Fibroblast of lung (primary cell): ENCODE data around the gene SPINK6. TPM values are rescaled to one million over a fixed set of nuclear protein-coding genes. Genes with fewer than 3 reads are reported as not detected.

Source experiments
- DNase-seq, 2 donors: peaks; one replicate each; pipeline versions ENCODE4 v3.0.0 to v3.0.0-alpha.2; 2010; ENCODE audit warnings: low read depth in 2 of 2
- H2AFZ ChIP-seq: 2 replicates; pipeline ENCODE4 v1.5.1; 2012; ENCODE audit warnings: low read length, control low read depth, inconsistent platforms
- H3K27ac ChIP-seq: 2 replicates; pipeline ENCODE4 v1.5.1; 2011; ENCODE audit warnings: low read length, control low read depth; ENCODE audit not compliant: insufficient read depth
- H3K27me3 ChIP-seq: 2 replicates; pipeline ENCODE4 v1.5.1; 2011; ENCODE audit warnings: mild to moderate bottlenecking, low read length; ENCODE audit not compliant: control insufficient read depth, insufficient read depth
- H3K36me3 ChIP-seq: 2 replicates; pipeline ENCODE4 v1.5.1; 2011; ENCODE audit warnings: low read length; ENCODE audit not compliant: control insufficient read depth, insufficient read depth
- H3K4me1 ChIP-seq: 2 replicates; pipeline ENCODE4 v1.5.1; 2011; ENCODE audit warnings: low read length; ENCODE audit not compliant: control insufficient read depth, insufficient read depth; ENCODE audit errors: extremely low read depth
- H3K4me2 ChIP-seq: 2 replicates; pipeline ENCODE4 v1.5.1; 2011; ENCODE audit warnings: low read length, control low read depth; ENCODE audit not compliant: insufficient read depth; ENCODE audit errors: extremely low read depth
- H3K4me3 ChIP-seq, 4 experiments: fragments of 200-600 bp in 1 of 4; sonication (generic) in 1 of 4; replicated peaks in 1 of 4; 2 replicates each; pipeline ENCODE4 v1.5.1; 2011 to 2016; ENCODE audit warnings: low read length in 4 of 4, low read depth in 3 of 4, mild to moderate bottlenecking in 3 of 4, control low read depth in 2 of 4, inconsistent platforms in 1 of 4, mixed read lengths in 1 of 4; ENCODE audit not compliant: insufficient read depth in 1 of 4; ENCODE audit errors: control extremely low read depth in 1 of 4
- H3K79me2 ChIP-seq: 2 replicates; pipeline ENCODE4 v1.5.1; 2012; ENCODE audit warnings: mild to moderate bottlenecking, low read length, inconsistent platforms; ENCODE audit not compliant: control insufficient read depth, insufficient read depth
- H3K9ac ChIP-seq: 2 replicates; pipeline ENCODE4 v1.5.1; 2011; ENCODE audit warnings: mild to moderate bottlenecking, low read length, control low read depth; ENCODE audit not compliant: insufficient read depth
- H3K9me3 ChIP-seq: 2 replicates; pipeline ENCODE4 v1.5.1; 2012; ENCODE audit warnings: low read depth, low read length; ENCODE audit not compliant: control insufficient read depth, insufficient read depth
- H4K20me1 ChIP-seq: 2 replicates; pipeline ENCODE4 v1.5.1; 2011; ENCODE audit warnings: low read length; ENCODE audit not compliant: control insufficient read depth, insufficient read depth; ENCODE audit errors: extremely low read depth
- EZH2 ChIP-seq: IDR thresholded peaks from 2 replicates; pipeline ENCODE4 v1.5.1; 2012; ENCODE audit warnings: low read length, control low read depth, mild to moderate bottlenecking; ENCODE audit errors: missing control alignments
- polyA minus RNA-seq: library from RNA; depleted of rRNA, polyadenylated mRNA; stranded (reverse); fragments of >200 nt; gene quantifications from 2 replicates; pipeline ENCODE4 v1.2.3, GENCODE V29; 2011; ENCODE audit warnings: low replicate concordance
- polyA plus RNA-seq, 2 donors: library from polyadenylated mRNA; depleted of rRNA in 1 of 2; stranded (reverse) in 1 of 2; unstranded in 1 of 2; fragments of >200 nt; gene quantifications; 2 replicates each; pipeline ENCODE4 v1.2.1, GENCODE V29; 2011 to 2012; ENCODE audit warnings: missing spikeins in 1 of 2
- total RNA-seq: library from RNA; depleted of rRNA; stranded (reverse); fragments of >200 nt; gene quantifications from 2 replicates; pipeline ENCODE4 v1.2.1, GENCODE V29; 2014
- TF ChIP-seq, protein P1 (sequence below), 2 donors: IDR thresholded peaks in 1 of 2; conservative IDR thresholded peaks in 1 of 2; 1 replicate in 1 of 2; 2 replicates in 1 of 2; pipeline ENCODE4 v1.5.1; 2011 to 2012; ENCODE audit warnings: low read length in 2 of 2, control low read depth in 1 of 2, inconsistent platforms in 1 of 2, low read depth in 1 of 2, mild to moderate bottlenecking in 1 of 2

The SPINK6 gene, protein sequence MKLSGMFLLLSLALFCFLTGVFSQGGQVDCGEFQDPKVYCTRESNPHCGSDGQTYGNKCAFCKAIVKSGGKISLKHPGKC
- not detected in 2 replicates for total RNA-seq
- not detected in 2 replicates for polyA plus RNA-seq
- polyA plus RNA-seq (2012) = not detected in 2 replicates
- not detected in 2 replicates for polyA minus RNA-seq

GRCh38 chr5:148202531-148203203 lies at the start of gene SPINK6:
Gene SPINK6 (plus strand): TSS chr5:148203042. CDS start chr5:148203097, 55 bp downstream.
- no peak within 1 kb of the TSS for H3K9ac ChIP-seq
- TF ChIP-seq, protein P1, sequence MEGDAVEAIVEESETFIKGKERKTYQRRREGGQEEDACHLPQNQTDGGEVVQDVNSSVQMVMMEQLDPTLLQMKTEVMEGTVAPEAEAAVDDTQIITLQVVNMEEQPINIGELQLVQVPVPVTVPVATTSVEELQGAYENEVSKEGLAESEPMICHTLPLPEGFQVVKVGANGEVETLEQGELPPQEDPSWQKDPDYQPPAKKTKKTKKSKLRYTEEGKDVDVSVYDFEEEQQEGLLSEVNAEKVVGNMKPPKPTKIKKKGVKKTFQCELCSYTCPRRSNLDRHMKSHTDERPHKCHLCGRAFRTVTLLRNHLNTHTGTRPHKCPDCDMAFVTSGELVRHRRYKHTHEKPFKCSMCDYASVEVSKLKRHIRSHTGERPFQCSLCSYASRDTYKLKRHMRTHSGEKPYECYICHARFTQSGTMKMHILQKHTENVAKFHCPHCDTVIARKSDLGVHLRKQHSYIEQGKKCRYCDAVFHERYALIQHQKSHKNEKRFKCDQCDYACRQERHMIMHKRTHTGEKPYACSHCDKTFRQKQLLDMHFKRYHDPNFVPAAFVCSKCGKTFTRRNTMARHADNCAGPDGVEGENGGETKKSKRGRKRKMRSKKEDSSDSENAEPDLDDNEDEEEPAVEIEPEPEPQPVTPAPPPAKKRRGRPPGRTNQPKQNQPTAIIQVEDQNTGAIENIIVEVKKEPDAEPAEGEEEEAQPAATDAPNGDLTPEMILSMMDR (conservative IDR thresholded peaks at IDR 0.05 in 1 of 2, IDR thresholded peaks at IDR 0.05 in 1 of 2; ENCODE audit: low read depth in 1 of 2, low read length in 2 of 2) = no peak
- DNase-seq = peak in 1 of 2 donors; percentile 48
- H3K36me3 ChIP-seq = no peaks in the 10 kb centered on the region
- H3K9me3 ChIP-seq = no peaks in the 10 kb centered on the region
- no peak within 1 kb of the TSS for H2AFZ ChIP-seq
- no peak within 1 kb of the TSS for H3K4me3 ChIP-seq
- H3K4me1 ChIP-seq = no peaks in the 10 kb centered on the region
- no peak within 1 kb of the TSS for H3K27ac ChIP-seq
- H3K27me3 ChIP-seq = no peaks in the 10 kb centered on the region
- H3K79me2 ChIP-seq = no peaks in the 10 kb centered on the region
- H4K20me1 ChIP-seq = no peaks in the 10 kb centered on the region
- no peak within 1 kb of the TSS for H3K4me2 ChIP-seq

DNA sequence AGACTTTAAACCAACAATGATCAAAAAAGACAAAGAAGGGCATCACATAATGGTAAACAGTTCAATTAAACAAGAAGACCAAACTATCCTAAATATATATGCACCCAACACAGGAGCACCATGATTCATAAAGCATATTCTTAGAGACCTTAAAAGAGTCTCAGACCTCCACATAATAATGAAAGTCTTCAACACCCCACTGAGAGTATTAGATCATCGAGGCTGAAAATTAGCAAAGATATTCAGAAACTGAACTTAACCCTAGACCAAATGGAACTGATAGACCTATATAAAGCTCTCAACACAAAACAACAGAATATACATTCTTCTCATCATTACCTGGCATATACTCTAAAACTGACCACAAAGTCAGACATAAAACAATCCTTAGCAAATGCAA lies 46.2 kb upstream of the SPINK6 start:
- Histone ChIP-seq H3K9me3 (no peaks in the 10 kb centered on the region), H3K27me3 (no peaks in the 10 kb centered on the region), H2AFZ (no peak overlapping the region), H3K4me3 (no peak overlapping the region), H3K9ac (no peak overlapping the region), H3K36me3 (no peaks in the 10 kb centered on the region), H3K79me2 (no peaks in the 10 kb centered on the region), H4K20me1 (no peaks in the 10 kb centered on the region), H3K4me2 (no peak overlapping the region), H3K27ac (no peak overlapping the region), H3K4me1 (no peaks in the 10 kb centered on the region)
- no peak for DNase-seq
- TF ChIP-seq EZH2 = no peak
- TF ChIP-seq, protein P1 (conservative IDR thresholded peaks at IDR 0.05 in 1 of 2, IDR thresholded peaks at IDR 0.05 in 1 of 2; ENCODE audit: low read depth in 1 of 2, low read length in 2 of 2) = no peak

- Histone ChIP-seq H3K79me2 (no peaks in the 10 kb centered on the region), H3K4me2 (no peak overlapping the region), H2AFZ (no peak overlapping the region), H3K9ac (no peak overlapping the region), H3K27ac (no peak overlapping the region), H3K9me3 (no peaks in the 10 kb centered on the region), H4K20me1 (no peaks in the 10 kb centered on the region), H3K4me3 (no peak overlapping the region), H3K36me3 (no peaks in the 10 kb centered on the region), H3K27me3 (no peaks in the 10 kb centered on the region), H3K4me1 (no peaks in the 10 kb centered on the region)
- DNase-seq = no peak
- TF ChIP-seq EZH2 = no peak
- TF ChIP-seq, protein P1 (conservative IDR thresholded peaks at IDR 0.05 in 1 of 2, IDR thresholded peaks at IDR 0.05 in 1 of 2; ENCODE audit: low read depth in 1 of 2, low read length in 2 of 2) = no peak
Observed at GRCh38 chr5:148162038-148162437, 40.8 kb upstream of the SPINK6 start.
